ENCODE results near the gene TEX13C.
"Not testable (repeated sequence)": the region's sequence is repeated elsewhere in the genome, so short reads cannot be mapped to it uniquely, and the experiment has no call there.

TEX13C gene

GRCh38 chrX:125293850-125294780 lies 25.6 kb upstream of the TEX13C start:
- TF ChIP-seq CTCF (IDR thresholded peaks at IDR 0.05; ENCODE audit: low read depth, low read length) = no peak
- H3K4me3 ChIP-seq (ENCODE audit: low read depth, low read length) = no peak overlapping the region

GRCh38 chrX:125295337-125295736 lies 24.3 kb upstream of the TEX13C start:
- no peak for TF ChIP-seq CTCF (IDR thresholded peaks at IDR 0.05; ENCODE audit: low read depth, low read length)
- H3K4me3 ChIP-seq (ENCODE audit: low read depth, low read length) = no peak overlapping the region

GRCh38 chrX:125298871-125299270 lies 20.8 kb upstream of the TEX13C start:
- TF ChIP-seq CTCF (IDR thresholded peaks at IDR 0.05; ENCODE audit: low read depth, low read length) = no peak
- H3K4me3 ChIP-seq (ENCODE audit: low read depth, low read length) = no peak overlapping the region

- no peak for TF ChIP-seq CTCF (IDR thresholded peaks at IDR 0.05; ENCODE audit: low read depth, low read length)
- no peak overlapping the region for H3K4me3 ChIP-seq (ENCODE audit: low read depth, low read length)
Observed at GRCh38 chrX:125306335-125306866, 13.3 kb upstream of the TEX13C start.

- no peak for TF ChIP-seq CTCF (IDR thresholded peaks at IDR 0.05; ENCODE audit: low read depth, low read length)
- no peak overlapping the region for H3K4me3 ChIP-seq (ENCODE audit: low read depth, low read length)
Observed at GRCh38 chrX:125308653-125309052, 11.0 kb upstream of the TEX13C start.

- not testable (repeated sequence) for H3K4me3 ChIP-seq (ENCODE audit: low read depth, low read length)
Observed at GRCh38 chrX:125319166-125319565, 505 bp upstream of the TEX13C start.

GRCh38 chrX:125322431-125322830 lies 2.8 kb downstream of the TEX13C start:
- H3K4me3 ChIP-seq (ENCODE audit: low read depth, low read length) = no peak overlapping the region
- TF ChIP-seq CTCF (IDR thresholded peaks at IDR 0.05; ENCODE audit: low read depth, low read length) = no peak
